A673 (cell line): Measurements from ENCODE around the gene HDAC2. TPM values are rescaled to one million over a fixed set of nuclear protein-coding genes. Genes with fewer than 3 reads are reported as not detected.

ENCODE experiments used
- BruUV-seq: library from RNA; stranded (reverse); fragments of 400-500 nt; replicated peaks from 2 replicates; lab custom pipeline; 2021; lab: Mats Ljungman, UMichigan
- CTCF ChIA-PET: fragments of 300-600 bp; sonication (Branson Sonifier 250); formaldehyde crosslinking; loops from one replicate; lab custom pipeline; 2022; ENCODE audit warnings: antibody characterized with exemption; lab: Charles Lee
- POLR2A ChIA-PET: fragments of 300-600 bp; sonication (Branson Sonifier 250); formaldehyde crosslinking; loops from one replicate; lab custom pipeline; 2022; ENCODE audit warnings: antibody characterized with exemption; ENCODE audit not compliant: low non-redundant PET; lab: Charles Lee
- DNase-seq: peaks from one replicate; pipeline ENCODE4 v3.0.0-alpha.2; 2015; ENCODE audit warnings: low spot score
- H3K27ac ChIP-seq: fragments of 200-600 bp; sonication (generic); 2 replicates; pipeline ENCODE4 v1.5.1; 2016; ENCODE audit warnings: mixed run types, low read depth, mild to moderate bottlenecking, mixed read lengths, antibody characterized with exemption, low read length; ENCODE audit not compliant: poor library complexity, severe bottlenecking
- H3K27me3 ChIP-seq: fragments of 200-600 bp; sonication (generic); replicated peaks from 2 replicates; pipeline ENCODE4 v1.6.1; 2017; ENCODE audit warnings: mixed run types, low read depth, mild to moderate bottlenecking, mixed read lengths, antibody characterized with exemption, low read length; ENCODE audit not compliant: insufficient read depth, poor library complexity
- H3K36me3 ChIP-seq: fragments of 200-600 bp; sonication (generic); 2 replicates; pipeline ENCODE4 v1.6.1; 2016; ENCODE audit warnings: mixed run types, mild to moderate bottlenecking, mixed read lengths, antibody characterized with exemption, low read length; ENCODE audit not compliant: insufficient read depth, poor library complexity, severe bottlenecking
- H3K4me1 ChIP-seq: fragments of 200-600 bp; sonication (generic); 2 replicates; pipeline ENCODE4 v1.6.1; 2017; ENCODE audit warnings: mixed run types, mild to moderate bottlenecking, mixed read lengths, antibody characterized with exemption, low read length; ENCODE audit not compliant: insufficient read depth, poor library complexity, severe bottlenecking
- H3K4me3 ChIP-seq: fragments of 200-600 bp; sonication (generic); 2 replicates; pipeline ENCODE4 v1.5.1; 2016; ENCODE audit warnings: low read depth, mixed run types, mild to moderate bottlenecking, mixed read lengths, low read length; ENCODE audit not compliant: poor library complexity, severe bottlenecking
- H3K9me3 ChIP-seq: fragments of 200-600 bp; sonication (generic); 2 replicates; pipeline ENCODE4 v1.6.1; 2016; ENCODE audit warnings: mixed run types, low read depth, mild to moderate bottlenecking, mixed read lengths, antibody characterized with exemption, low read length; ENCODE audit not compliant: poor library complexity, severe bottlenecking
- CTCF ChIP-seq: fragments of 300-800, 200-600 bp; sonication (generic); conservative IDR thresholded peaks from 2 replicates; pipeline ENCODE4 v1.5.1; 2017; ENCODE audit warnings: low read depth, mild to moderate bottlenecking, antibody characterized with exemption, low read length, moderate library complexity, mixed read lengths
- EZH2 ChIP-seq: fragments of 200-600 bp; sonication (generic); IDR thresholded peaks from 2 replicates; pipeline ENCODE4 v1.6.1; 2017; ENCODE audit warnings: borderline replicate concordance, low read depth, mild to moderate bottlenecking, mixed read lengths, antibody characterized with exemption, low read length; ENCODE audit not compliant: poor library complexity, severe bottlenecking
- intact Hi-C: fragments of 100-400 bp; cut with micrococcal nuclease; formaldehyde crosslinking; loops from one replicate; pipeline ENCODE4 v1.10.0; 2022; ENCODE audit not compliant: unreplicated experiment
- total RNA-seq: library from RNA; stranded (reverse); gene quantifications from 2 replicates; pipeline ENCODE4 v1.2.3, GENCODE V29; 2021

HDAC2 gene
- total RNA-seq, 1 experiment from 2014 or later, result 257 TPM

- no peak overlapping the region for H3K27ac ChIP-seq
- DNase-seq, result no peak
- H3K4me1 ChIP-seq, result no peaks in the 10 kb centered on the region
- no peak overlapping the region for H3K4me3 ChIP-seq
- no TSS peak for BruUV-seq
- no peaks in the 10 kb centered on the region for H3K27me3 ChIP-seq
- intact Hi-C loops, result loop anchor here (5.0 to 10.0 kb wide), 3 partner anchors 724 to 1574 kb away; no protein-coding TSS in a partner anchor
- POLR2A ChIA-PET, result no interaction called here
- TF ChIP-seq EZH2 (no peak), CTCF (no peak)
- H3K9me3 ChIP-seq, result no peaks in the 10 kb centered on the region
- CTCF ChIA-PET, result interaction anchor here (0.6 to 1.5 kb wide), 4 partner anchors 10 to 1027 kb away, joined by 3 to 4 read pairs (median 4); no protein-coding TSS in a partner anchor
- no peaks in the 10 kb centered on the region for H3K36me3 ChIP-seq
Measured at GRCh38 chr6:113908801-113909200, 62.1 kb downstream of the HDAC2 start.

- TF ChIP-seq CTCF (no peak), EZH2 (no peak)
- Histone ChIP-seq H3K9me3 (no peaks in the 10 kb centered on the region), H3K27ac (no peak overlapping the region), H3K36me3 (no peaks in the 10 kb centered on the region), H3K4me3 (no peak overlapping the region), H3K27me3 (no peaks in the 10 kb centered on the region), H3K4me1 (no peaks in the 10 kb centered on the region)
- CTCF ChIA-PET, result no interaction called here
- no peak for DNase-seq
- intact Hi-C loops, result loop anchor here (5.0 to 10.0 kb wide), 3 partner anchors 722 to 1572 kb away; no protein-coding TSS in a partner anchor
- POLR2A ChIA-PET, result no interaction called here
- no TSS peak for BruUV-seq
Measured at GRCh38 chr6:113907102-113907815, 63.7 kb downstream of the HDAC2 start.

- no peak overlapping the region for H3K4me3 ChIP-seq
- no peak for DNase-seq
- intact Hi-C loops, result loop anchor here (10.0 kb wide), 2 partner anchors 719 to 1569 kb away; no protein-coding TSS in a partner anchor
- no peak for TF ChIP-seq EZH2
- TF ChIP-seq CTCF, result no peak
- POLR2A ChIA-PET, result no interaction called here
- no peaks in the 10 kb centered on the region for H3K9me3 ChIP-seq
- no peaks in the 10 kb centered on the region for H3K36me3 ChIP-seq
- H3K27me3 ChIP-seq, result no peaks in the 10 kb centered on the region
- CTCF ChIA-PET, result no interaction called here
- H3K4me1 ChIP-seq, result no peaks in the 10 kb centered on the region
- BruUV-seq, result no TSS peak
- no peak overlapping the region for H3K27ac ChIP-seq
Measured at GRCh38 chr6:113903666-113904330, 67.2 kb downstream of the HDAC2 start.
